Cerebellar cortex (tissue), 1 donor: ENCODE measurements around the gene TRIM52.
"Not testable (repeated sequence)": the region's sequence is repeated elsewhere in the genome, so short reads cannot be mapped to it uniquely, and the experiment has no call there.

Experiments used
- DNase-seq: peaks from one replicate; pipeline ENCODE4 v3.0.0-alpha.2; 2015; ENCODE audit warnings: low spot score

The TRIM52 gene

DNA sequence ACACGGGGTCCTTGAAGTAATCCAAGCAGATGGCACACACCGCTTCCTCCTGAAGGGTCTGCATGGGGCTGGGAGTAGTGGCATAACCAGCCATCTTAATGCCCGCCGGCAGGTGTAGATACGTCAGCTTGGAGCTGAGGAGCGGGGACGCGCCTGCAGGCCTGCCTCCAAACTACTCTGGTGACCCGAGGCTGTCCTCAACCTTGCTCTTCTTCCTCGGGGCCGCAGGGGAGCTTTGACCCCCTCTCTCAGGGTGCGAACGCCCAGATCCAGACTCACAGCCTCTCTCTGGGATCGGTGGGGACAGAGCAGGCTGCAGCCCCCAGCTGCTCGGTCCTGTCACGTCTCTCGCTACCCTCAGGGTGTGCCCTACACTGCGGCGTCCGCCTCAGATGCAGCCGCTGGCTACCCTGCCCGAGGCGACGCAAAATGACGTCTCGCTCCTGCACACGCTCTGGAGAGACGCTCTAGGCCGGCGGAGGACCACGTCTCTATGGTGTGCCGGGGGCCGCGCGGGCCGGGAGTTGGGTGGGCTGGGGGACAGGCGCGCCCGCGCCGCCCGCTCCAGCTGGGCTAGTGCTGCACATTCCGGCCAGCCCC, at the start of gene TRIM52:
TSS of gene TRIM52 (minus strand) at position 424 of the 600 bp plus-strand sequence. CDS start at position 94, 330 bp downstream.
- peak; percentile 95 for DNase-seq

DNA sequence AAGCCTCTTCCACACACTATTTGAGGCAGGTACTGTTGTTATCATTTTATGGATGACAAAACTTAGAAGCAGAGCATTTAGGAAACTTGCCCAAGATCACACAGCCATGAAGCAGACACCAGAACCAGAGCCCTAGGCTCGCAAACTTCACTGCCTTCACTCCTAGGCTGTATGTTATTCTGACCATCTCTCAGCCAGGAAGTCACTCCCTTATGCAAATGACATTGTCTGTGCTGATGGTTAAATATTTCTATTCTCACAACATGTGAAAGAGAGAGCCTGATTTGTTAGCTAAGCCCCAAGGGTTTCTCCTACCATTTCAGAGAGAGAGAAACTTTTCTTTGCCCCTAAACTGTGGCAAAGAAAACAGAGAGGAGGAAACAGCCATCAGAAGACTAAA, 26.4 kb upstream of the TRIM52 start:
- DNase-seq: not testable (repeated sequence)

DNA sequence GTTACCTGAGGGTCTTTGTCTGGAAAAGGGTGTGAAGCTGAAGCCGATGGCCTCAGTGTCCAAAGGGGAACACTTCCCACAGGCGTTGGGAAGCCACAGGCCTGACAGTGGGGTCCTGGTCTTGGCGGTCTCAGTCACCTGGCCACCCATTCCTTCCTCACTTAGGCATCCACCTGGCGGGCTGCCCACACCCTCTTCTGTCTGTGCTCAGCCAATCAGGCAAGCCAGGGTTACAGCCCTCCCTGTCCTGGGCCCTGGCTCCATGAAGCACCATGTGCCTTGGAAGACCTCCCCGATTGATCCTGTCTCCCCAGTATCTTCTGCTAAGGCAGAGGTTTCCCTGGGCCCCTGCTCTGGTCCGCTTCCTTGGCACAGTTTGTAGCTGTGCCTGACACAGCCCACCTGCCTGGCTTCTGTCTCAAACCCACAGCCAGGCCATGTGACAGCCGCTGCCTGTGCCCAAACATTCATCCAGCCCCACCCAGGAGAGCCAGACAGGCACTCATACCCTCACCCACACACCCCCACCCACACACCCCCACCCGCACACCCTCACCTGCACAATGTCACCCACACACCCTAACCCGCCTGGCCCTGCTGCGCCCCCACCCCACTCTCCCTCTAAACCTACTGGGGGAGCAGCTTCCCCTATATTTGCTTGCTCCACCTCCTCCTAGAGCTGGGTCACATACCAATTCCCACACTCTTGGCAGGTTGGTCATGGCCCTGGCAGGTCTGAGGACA, 25.2 kb upstream of the TRIM52 start:
- DNase-seq: not testable (repeated sequence)

DNA sequence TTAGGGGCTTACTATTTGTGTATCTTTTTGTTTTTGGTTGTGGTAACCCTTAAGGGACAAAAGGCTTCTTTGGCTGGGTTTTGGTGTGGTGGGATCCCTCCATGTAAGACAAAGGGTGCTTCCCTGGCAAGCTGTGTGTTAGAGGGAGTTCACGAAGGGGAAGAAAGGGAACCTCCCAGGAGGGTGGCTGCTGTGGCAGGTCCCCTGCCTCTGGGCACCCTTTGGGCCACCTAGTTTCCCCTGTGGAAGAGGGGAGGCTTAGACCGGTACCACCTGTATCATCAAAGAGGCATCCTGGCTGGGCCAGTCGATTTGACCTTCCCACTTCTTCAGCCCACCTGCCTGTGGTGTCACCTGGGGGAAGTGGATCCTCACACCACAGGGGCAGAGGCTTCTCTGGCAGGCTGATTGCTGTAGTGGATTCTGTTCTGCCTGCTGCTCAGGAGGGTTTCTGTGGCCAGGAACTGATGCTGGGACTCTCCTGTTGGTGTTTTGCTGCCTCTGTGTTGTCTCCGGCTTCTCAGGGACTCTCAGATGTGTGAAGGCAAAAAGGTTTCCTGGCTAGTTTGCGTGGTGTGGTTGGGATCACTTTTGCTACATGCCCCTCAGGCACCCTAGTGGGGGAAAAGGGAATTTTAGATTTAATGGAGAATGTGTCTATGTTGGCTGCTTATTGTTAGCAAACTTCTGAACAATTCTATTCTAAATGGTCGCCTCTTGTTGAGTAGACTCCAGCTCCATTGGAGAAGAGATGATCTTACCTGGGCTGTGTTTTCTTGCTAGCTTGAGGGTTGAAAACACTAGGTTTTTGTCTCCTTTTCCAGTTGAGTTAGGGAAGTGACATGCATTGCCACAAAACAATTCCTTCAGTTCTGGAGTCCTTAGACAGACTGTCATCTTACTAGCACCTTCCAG, 23.2 kb upstream of the TRIM52 start:
- DNase-seq: not testable (repeated sequence)

DNA sequence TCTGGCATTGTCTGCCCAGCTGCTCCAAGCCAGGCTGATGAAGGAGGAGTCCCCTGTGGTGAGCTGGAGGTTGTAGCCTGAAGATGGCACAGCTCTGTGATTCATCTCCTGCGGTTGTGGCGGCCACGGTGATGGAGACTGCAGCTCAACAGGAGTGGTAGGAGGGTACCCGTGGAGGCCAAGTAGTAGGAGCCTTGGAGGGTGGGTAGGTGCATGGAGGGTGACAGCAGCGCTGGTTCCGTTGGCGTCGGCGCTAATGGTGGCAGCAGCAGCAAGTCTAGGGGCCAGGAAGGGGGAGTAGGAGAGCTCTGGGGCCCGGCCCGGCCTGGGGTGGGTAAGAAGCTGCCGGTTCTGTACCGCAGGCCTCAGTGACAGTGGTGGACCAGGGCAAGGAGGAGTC, 22.4 kb upstream of the TRIM52 start:
- no peak for DNase-seq

DNA sequence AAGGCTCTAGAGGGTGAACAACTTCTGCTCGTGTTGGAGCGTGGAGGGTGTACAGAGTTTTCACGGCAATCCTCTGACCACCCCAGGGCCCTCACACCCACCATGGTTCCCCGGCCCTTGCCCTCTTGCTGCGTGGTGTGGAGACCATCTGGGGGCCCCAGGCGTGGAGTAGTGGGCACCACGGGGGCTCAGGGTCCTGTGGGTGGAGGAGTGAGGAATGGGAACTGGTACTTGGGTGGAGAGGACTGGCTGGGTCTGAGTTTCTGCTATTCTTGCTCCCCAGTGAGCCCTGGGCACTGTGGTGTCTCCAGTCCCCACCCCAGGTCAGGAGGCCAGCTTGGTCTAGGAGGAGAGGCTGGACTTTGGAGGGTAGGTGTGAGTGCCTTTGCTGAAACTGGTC, 21.9 kb upstream of the TRIM52 start:
- DNase-seq: no peak

DNA sequence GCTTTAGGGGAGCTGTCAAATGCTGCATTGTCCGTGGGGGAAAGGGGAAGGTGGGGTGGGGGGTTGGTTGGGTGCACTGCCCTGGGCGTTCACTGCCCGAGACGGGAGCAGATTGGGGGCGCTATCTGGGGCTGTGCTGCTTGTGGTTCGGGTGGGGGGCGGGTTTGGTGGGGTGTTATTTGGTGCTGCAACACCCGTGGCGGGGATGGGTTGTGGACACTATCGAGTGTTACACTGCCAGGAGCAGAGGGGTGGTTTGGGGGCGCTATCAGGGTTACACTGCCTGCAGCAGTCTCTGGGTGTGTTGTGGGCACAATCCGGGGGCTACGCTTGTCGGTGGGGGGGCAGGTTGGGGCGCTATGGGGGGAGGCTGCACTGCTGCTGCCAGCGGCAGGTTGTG, 21.5 kb upstream of the TRIM52 start:
- not testable (repeated sequence) for DNase-seq

DNA sequence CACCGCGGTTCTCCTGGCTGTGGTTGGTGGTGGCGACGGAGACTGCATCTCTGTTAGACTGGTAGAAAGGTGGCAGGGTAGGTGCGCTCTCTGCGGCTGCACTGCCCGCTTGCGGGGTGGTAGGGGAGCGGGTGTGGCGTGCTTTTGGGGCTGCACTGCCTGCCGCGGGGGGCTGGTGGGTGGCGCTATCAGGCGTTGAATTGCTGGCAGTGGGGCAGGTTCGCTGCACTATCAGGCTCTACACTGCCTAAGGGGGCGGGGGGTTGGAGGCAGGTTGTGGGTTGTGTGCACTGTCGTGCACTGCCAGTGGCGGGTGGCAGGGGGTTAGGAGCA, 21.0 kb upstream of the TRIM52 start:
- no peak for DNase-seq

DNA sequence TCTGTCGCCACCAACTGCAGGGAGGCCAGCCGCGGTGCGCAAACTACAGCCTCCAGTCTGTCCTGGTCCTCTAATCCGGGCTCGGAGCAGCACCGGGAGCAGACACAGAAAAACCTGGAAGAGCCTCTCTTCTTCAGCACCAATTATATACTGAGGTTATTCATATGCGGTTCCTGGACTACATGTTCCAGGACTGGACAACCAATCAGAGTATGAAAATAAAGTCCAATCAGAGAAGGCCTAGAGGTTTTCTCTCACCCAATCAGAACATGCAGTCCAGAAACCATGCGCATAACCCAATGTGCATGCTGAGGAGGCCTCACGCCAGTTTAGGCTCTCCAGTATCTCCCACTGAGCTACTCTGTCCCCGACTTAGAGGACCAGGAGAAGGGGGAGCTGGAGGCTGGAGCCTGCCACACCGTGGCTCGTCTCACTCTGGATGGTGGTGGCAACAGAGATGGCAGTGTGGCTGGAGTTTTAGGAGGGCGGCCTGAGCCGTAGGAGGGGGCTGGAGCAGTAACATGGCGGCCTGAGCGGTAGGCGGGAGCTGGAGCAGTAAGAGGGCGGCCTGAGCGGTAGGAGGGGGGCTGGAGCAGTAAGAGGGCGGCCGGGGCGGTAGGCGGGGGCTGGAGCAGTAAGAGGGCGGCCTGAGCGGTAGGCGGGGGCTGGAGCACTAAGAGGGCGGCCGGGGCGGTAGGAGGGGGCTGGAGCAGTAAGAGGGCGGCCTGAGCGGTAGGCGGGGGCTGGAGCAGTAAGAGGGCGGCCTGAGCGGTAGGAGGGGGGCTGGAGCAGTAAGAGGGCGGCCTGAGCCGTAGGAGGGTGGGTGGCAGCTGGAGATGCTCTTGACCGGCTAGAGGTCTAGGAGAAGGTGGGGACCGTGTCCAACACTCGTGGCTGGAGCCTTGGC, 20.4 kb upstream of the TRIM52 start:
- no peak for DNase-seq

DNA sequence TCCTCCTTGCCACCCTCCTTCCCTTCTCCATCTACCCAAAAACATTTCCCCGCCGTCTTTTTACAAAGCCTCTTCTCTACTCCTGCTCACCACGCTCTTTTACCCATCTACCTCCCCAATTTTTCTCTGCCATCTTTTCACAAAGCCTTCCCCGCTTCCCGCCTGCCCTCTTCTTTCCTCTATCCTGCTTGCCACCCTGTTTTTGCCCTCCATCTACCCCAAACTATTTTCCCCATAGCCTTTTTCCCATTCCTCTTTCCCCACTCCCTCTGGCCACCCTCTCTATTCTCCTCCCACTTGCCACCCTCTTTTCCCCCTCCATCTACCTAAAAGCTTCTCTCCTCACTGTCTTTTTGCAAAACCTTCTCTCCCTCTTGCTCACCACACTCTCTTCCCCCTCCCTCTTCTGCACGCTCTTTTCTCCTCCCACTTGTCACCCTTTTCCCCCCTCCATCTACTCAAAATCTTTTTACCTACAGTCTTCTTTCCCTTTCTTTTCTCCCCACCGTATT, 19.4 kb upstream of the TRIM52 start:
- no peak for DNase-seq

DNA sequence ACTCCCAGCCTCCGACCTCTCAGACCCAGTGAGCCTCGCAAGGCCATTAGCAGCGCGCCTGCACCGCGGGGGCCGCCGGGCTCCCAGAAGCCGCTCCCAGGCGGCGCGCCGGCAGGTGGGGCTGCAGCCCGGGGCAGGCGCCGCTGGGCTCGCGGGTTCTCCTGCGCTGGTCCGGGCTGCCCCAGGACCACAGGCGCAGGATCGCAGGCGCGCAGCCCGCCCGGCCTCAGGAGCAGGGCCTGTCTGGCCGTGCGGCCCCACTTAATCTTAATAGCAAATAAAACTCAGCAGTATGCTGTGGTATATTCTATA, 12.4 kb upstream of the TRIM52 start:
- not testable (repeated sequence) for DNase-seq

DNA sequence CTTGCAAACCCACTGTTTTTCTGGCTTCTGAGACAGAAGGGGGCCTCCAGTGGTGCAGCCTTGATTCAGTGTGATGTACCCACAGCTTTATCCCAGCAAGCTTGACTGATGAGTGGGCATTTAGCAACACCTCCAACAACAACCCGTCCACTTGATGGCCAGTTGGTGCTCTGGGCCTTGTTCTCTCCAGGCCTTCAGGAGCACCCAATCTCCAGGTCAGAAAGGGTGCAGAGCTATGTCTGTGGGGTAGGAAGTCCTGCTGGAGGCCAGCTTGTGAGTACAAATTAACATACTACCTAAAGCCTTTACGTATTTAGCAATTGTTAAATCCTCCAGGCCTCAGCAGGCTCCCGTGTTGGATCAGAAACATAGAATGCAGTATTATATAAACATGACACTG, 10.1 kb upstream of the TRIM52 start:
- no peak for DNase-seq

DNA sequence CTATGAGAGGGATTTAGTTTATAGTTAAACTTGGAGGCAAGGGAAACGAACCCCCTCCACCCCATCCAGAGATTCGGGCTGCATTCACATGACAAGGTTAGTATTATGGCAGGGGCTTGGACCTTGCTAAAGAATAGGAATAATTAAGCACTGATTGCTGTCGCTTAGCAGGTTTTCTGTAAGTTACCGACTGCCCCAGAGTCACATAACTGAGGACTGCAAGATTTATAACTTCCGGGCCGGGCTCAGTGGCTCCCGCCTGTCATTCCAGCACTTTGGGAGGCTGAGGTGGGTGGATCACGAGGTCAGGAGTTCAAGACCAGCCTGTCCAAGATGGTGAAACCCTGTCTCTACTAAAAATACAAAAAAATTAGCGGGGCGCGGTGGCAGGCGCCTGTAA, 7.0 kb upstream of the TRIM52 start:
- not testable (repeated sequence) for DNase-seq

DNA sequence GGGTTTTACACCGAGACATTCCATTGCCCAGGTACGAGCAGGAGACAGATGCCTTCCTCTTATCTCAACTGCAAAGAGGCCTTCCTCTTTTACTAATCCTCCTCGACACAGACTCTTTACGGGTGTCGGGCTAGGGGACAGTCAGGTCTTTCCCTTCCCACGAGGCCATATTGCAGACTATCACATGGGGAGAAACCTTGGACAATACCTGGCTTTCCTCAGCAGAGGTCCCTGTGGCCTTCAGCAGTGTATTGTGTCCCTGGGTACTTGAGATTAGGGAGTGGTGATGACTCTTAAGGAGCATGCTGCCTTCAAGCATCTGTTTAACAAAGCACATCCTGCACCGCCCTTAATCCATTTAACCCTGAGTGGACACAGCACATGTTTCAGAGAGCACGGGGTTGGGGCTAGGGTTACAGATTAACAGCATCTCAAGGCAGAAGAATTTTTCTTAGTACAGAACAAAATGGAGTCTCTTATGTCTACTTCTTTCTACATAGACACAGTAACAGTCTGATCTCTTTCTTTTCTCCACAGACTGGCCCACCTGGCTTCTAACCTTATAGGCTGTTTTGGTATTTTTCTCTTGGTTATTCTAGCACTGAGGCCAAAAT, 6.5 kb upstream of the TRIM52 start:
- not testable (repeated sequence) for DNase-seq

DNA sequence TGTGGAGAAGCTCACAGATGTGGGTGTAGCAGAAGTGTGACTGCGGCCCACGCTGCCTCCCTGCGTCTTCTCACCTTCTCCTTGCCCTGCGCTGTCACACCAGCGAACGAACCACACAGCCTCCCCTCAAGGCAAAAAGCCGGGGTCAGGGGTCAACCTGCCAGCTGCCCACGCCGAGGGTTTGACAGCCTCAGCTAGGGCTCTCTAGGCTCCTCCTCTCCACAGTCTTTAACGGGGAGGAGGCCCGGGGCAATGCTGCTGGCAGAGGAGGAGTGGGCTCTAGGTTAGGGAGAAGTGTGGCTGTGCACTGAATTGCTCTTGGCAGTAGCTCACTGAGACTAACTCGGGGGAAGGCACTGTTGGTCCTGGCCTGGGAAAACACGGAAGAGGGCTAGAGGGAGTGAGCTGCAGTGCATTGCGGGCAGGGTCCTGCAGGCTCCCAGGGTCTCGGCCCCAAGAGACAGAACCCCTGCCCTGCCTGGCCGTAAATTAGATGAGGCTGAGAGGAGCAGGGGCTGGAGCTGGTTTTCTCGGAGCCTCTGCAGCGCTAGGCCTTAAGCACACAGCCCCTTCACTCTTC, 4.2 kb upstream of the TRIM52 start:
- no peak for DNase-seq

DNA sequence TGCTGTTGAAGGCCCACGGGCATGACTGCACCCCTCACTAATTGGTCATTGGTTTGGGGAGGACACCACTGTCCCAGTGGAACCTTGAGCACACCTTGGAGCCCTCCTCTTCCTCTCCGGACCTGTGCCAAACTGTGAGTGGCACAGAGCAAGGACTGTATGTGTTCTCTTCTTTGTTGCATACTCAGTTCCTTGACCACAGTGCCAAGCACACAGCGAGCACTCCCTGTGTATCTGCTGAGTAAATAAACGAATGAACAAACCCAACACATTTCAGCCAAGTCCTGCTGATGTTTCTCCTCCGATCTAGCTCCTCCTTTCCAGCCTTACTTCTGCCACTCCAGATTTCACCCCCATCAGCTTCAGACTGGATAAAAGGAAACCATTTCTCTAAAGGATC, 2.7 kb upstream of the TRIM52 start:
- no peak for DNase-seq

DNA sequence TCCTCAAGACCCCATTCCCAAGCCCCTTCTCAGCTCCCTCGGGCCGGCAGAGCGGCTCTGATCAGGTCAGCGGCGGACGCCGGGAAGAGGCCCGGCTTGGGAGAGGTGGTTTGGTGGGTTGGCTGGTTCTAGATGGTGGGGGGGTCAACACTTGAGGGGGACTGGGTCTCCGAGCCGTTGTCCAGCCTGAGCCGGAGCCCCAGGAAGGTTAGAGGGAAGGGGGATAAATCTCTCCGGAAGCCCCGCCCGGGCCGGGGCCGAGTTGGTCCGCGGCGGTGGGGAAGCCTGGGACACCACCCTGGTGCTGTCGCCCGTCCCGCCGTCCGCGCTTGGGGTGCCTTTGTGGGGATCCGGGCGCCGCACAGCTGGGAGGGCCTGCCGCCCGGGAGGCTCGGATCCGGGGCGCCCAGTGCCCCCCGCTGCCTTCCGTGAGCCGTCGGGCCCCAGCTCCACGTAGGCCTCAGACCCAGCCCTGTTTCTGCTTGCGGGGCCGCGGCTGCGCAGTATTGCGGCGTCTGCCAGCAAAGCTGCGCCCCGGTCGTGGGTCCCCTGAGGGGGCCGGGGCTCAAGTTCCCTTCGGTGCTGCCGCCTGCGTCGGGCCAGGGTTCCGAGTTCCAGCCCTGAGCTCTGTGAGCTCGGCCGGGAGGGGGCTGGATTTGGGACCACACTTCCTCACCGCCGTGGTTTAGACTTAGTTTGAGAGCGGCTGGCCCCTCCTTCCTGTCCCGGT, 542 bp upstream of the TRIM52 start:
- peak; percentile 59 for DNase-seq

DNA sequence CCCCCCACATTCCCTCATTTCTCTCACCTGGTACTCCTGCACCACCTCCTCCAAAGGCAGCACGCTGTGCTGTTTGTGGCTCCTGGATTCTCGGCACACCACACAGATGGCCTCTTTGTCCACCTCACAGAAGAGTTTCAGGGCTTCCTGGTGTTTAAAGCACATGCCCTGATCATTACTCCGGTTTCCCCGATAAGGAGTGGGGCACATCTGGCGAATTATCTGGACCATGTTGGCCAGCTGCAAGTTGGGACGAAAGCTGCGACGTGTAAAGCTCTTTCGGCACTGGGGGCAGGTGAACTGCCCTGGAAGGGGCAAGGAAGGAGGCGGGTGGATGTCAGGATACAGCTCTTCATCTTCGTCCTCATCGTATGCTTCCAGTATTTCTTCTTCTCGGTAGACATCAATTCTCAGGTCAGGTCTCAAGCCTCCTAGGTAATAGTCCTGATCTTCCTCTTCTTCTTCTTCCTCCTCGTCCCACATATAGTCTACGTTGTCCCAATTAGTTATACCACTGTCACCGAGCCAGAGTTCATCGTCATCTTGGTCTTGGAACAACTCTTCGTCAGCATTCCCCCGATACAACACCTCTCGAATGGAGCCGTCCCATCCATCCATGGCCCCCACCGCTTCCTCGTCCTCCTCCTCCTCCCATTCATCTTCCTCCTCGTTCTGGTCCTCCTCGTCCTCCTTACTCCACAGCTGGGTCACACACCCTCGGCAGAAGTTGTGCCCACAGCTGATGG, 796 bp downstream of the TRIM52 start:
- no peak for DNase-seq

DNA sequence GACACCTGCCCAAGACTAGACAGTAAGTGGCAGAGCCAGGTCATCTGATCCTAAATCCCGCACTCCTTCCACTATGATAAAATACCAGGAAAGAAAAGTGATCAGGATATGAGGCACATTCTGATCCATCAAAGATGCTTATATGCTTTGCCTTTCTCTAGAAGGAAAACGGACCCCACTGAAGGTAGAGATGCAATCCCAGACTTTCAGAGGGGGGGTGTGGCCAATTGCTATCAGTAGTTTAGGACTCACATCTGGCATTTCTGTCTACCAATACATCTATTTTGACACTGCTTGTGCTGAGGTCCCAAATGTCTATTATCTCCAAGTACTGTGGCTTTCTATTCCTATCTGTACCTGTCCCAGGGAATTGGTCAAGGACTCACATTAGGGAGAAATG, 1.7 kb downstream of the TRIM52 start:
- no peak for DNase-seq

DNA sequence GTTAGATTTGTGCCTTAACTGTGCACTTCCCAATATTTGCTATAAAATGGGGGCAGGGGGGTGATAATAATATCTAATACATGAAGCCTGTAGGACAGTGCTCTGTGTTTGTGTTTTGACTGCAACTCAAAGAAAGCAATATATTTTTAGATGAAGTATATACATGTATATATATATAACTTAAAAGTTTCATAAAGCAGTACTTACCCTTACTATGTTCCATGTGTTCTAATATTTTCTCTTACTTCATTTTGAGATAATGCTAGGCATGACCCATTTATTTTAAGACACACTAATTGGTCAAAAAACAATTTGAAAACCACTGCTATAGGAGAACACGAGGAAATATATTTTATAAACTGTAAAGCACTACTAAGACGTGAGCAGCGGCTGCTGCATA, 2.4 kb downstream of the TRIM52 start:
- DNase-seq: no peak
